Stimulated activated CD8-positive, alpha-beta memory T cell treated with anti-CD3 and anti-CD28 coated beads, Interleukin-7, amount 100 ng/mL, for 1 hour (primary cell): ENCODE measurements around the gene IPO8.

Source experiments
- DNase-seq, 2 donors: peaks; one replicate each; pipeline ENCODE4 v3.0.0-alpha.2; 2020; ENCODE audit warnings: low read depth in 2 of 2

IPO8 gene

GRCh38 chr12:30695199-30696102 lies at the start of gene IPO8:
Gene IPO8, minus strand, starts transcription at chr12:30695869. Its CDS starts 222 bp downstream, at chr12:30695647.
- peak; percentile 53 to 73 for DNase-seq

GRCh38 chr12:30744321-30744720 lies 48.7 kb upstream of the IPO8 start:
- no peak for DNase-seq

- DNase-seq: no peak
Measured at GRCh38 chr12:30740274-30740673, 44.6 kb upstream of the IPO8 start.

GRCh38 chr12:30739020-30739419 lies 43.4 kb upstream of the IPO8 start:
- DNase-seq: no peak

- DNase-seq: no peak
Measured at GRCh38 chr12:30732954-30733637, 37.4 kb upstream of the IPO8 start.

- no peak for DNase-seq
Measured at GRCh38 chr12:30730011-30730410, 34.3 kb upstream of the IPO8 start.

GRCh38 chr12:30729547-30729946 lies 33.9 kb upstream of the IPO8 start:
- no peak for DNase-seq

GRCh38 chr12:30726647-30727046 lies 31.0 kb upstream of the IPO8 start:
- DNase-seq: no peak

- DNase-seq: no peak
Measured at GRCh38 chr12:30725739-30726138, 30.1 kb upstream of the IPO8 start.

GRCh38 chr12:30719060-30719459 lies 23.4 kb upstream of the IPO8 start:
- no peak for DNase-seq

GRCh38 chr12:30707613-30708342 lies 12.1 kb upstream of the IPO8 start:
- no peak for DNase-seq

GRCh38 chr12:30706476-30706875 lies 10.8 kb upstream of the IPO8 start:
- DNase-seq: no peak

- DNase-seq: no peak
Measured at GRCh38 chr12:30701056-30701455, 5.4 kb upstream of the IPO8 start.

GRCh38 chr12:30700216-30700900 lies 4.7 kb upstream of the IPO8 start:
- DNase-seq: no peak

GRCh38 chr12:30698346-30698745 lies 2.7 kb upstream of the IPO8 start:
- no peak for DNase-seq

- no peak for DNase-seq
Measured at GRCh38 chr12:30696943-30697342, 1.3 kb upstream of the IPO8 start.

- no peak for DNase-seq
Measured at GRCh38 chr12:30696486-30696885, 817 bp upstream of the IPO8 start.

GRCh38 chr12:30696103-30696408 lies 387 bp upstream of the IPO8 start:
- no peak for DNase-seq

- no peak for DNase-seq
Measured at GRCh38 chr12:30694412-30695198, 1.1 kb downstream of the IPO8 start.

GRCh38 chr12:30692470-30692869 lies 3.2 kb downstream of the IPO8 start:
- no peak for DNase-seq
